Measurements from ENCODE around the gene COPZ2. TPM values are rescaled to one million over a fixed set of nuclear protein-coding genes. Genes with fewer than 3 reads are reported as not detected.

The COPZ2 gene
- total RNA-seq, 1 donor from 2014 or later: 50.6 TPM

GRCh38 chr17:48012654-48013053 is 24.9 kb downstream of the COPZ2 start:
- Histone ChIP-seq H3K4me3 (peak overlapping the region; percentile 58), H3K36me3 (no peaks in the 10 kb centered on the region), H3K27me3 (ENCODE audit: low read depth) (peaks cover 80% of the 10 kb centered on the region), H3K27ac (replicated peaks) (no peak overlapping the region), H3K4me1 (peaks cover 15% of the 10 kb centered on the region), H3K9me3 (replicated peaks) (no peaks in the 10 kb centered on the region)
- intact Hi-C loops (cut with micrococcal nuclease): no loop called here
- DNase-seq: no peak
- TF ChIP-seq, protein P1, sequence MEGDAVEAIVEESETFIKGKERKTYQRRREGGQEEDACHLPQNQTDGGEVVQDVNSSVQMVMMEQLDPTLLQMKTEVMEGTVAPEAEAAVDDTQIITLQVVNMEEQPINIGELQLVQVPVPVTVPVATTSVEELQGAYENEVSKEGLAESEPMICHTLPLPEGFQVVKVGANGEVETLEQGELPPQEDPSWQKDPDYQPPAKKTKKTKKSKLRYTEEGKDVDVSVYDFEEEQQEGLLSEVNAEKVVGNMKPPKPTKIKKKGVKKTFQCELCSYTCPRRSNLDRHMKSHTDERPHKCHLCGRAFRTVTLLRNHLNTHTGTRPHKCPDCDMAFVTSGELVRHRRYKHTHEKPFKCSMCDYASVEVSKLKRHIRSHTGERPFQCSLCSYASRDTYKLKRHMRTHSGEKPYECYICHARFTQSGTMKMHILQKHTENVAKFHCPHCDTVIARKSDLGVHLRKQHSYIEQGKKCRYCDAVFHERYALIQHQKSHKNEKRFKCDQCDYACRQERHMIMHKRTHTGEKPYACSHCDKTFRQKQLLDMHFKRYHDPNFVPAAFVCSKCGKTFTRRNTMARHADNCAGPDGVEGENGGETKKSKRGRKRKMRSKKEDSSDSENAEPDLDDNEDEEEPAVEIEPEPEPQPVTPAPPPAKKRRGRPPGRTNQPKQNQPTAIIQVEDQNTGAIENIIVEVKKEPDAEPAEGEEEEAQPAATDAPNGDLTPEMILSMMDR (IDR thresholded peaks at IDR 0.05; ENCODE audit: borderline replicate concordance): no peak

GRCh38 chr17:48012151-48012520 is 25.5 kb downstream of the COPZ2 start:
- DNase-seq: peak; percentile 26
- peaks cover 80% of the 10 kb centered on the region for H3K27me3 ChIP-seq (ENCODE audit: low read depth)
- H3K27ac ChIP-seq (replicated peaks): no peak overlapping the region
- H3K9me3 ChIP-seq (replicated peaks): no peaks in the 10 kb centered on the region
- peaks cover 15% of the 10 kb centered on the region for H3K4me1 ChIP-seq
- TF ChIP-seq, protein P1 (IDR thresholded peaks at IDR 0.05; ENCODE audit: borderline replicate concordance): no peak
- intact Hi-C loops (cut with micrococcal nuclease): no loop called here
- peak overlapping the region; percentile 58 for H3K4me3 ChIP-seq
- no peaks in the 10 kb centered on the region for H3K36me3 ChIP-seq

- TF ChIP-seq, protein P1 (IDR thresholded peaks at IDR 0.05; ENCODE audit: borderline replicate concordance): peak; percentile 38
- Histone ChIP-seq H3K27ac (replicated peaks) (no peak overlapping the region), H3K4me1 (peaks cover 15% of the 10 kb centered on the region), H3K27me3 (ENCODE audit: low read depth) (peaks cover 80% of the 10 kb centered on the region), H3K4me3 (peak overlapping the region; percentile 58), H3K9me3 (replicated peaks) (no peaks in the 10 kb centered on the region), H3K36me3 (no peaks in the 10 kb centered on the region)
- no peak for DNase-seq
- intact Hi-C loops (cut with micrococcal nuclease): no loop called here
Observed at GRCh38 chr17:48011405-48012150, 26.0 kb downstream of the COPZ2 start.

- no peak for DNase-seq
- intact Hi-C loops (cut with micrococcal nuclease): no loop called here
- peaks cover 73% of the 10 kb centered on the region for H3K27me3 ChIP-seq (ENCODE audit: low read depth)
Observed at GRCh38 chr17:48010193-48010592, 27.4 kb downstream of the COPZ2 start.

GRCh38 chr17:48006936-48007709 is 30.5 kb downstream of the COPZ2 start:
- TF ChIP-seq, protein P1 (IDR thresholded peaks at IDR 0.05; ENCODE audit: borderline replicate concordance): no peak
- intact Hi-C loops (cut with micrococcal nuclease): no loop called here
- no peak overlapping the region for H3K4me3 ChIP-seq
- peaks cover 19% of the 10 kb centered on the region for H3K4me1 ChIP-seq
- peaks cover 44% of the 10 kb centered on the region for H3K27me3 ChIP-seq (ENCODE audit: low read depth)
- no peak overlapping the region for H3K27ac ChIP-seq (replicated peaks)
- no peak for DNase-seq
- no peaks in the 10 kb centered on the region for H3K36me3 ChIP-seq
- H3K9me3 ChIP-seq (replicated peaks): no peaks in the 10 kb centered on the region

More at GRCh38 chr17:48010193-48010592, 27.4 kb downstream of the COPZ2 start:
- Histone ChIP-seq H3K36me3 (no peaks in the 10 kb centered on the region), H3K27ac (replicated peaks) (no peak overlapping the region), H3K4me3 (no peak overlapping the region), H3K9me3 (replicated peaks) (no peaks in the 10 kb centered on the region), H3K4me1 (peaks cover 15% of the 10 kb centered on the region)
- TF ChIP-seq, protein P1 (IDR thresholded peaks at IDR 0.05; ENCODE audit: borderline replicate concordance): no peak

All from left ventricle myocardium inferior (tissue), 1 donor.